ENCODE measurements around the gene GPC4. TPM values are rescaled to one million over a fixed set of nuclear protein-coding genes. Genes with fewer than 3 reads are reported as not detected.
"Not testable (repeated sequence)": the region's sequence is repeated elsewhere in the genome, so short reads cannot be mapped to it uniquely, and the experiment has no call there.

Gene GPC4
- polyA plus RNA-seq, 3 donors from 2014 or later: not detected

GRCh38 chrX:133332737-133333136 is 82.6 kb downstream of the GPC4 start:
- Mint-ChIP-seq H3K27ac (no peak overlapping the region), H3K4me1 (no peaks in the 10 kb centered on the region), H3K36me3 (no peaks in the 10 kb centered on the region), H3K4me3 (no peak overlapping the region), H3K9me3 (no peaks in the 10 kb centered on the region), H3K27me3 (ENCODE audit: low read depth in 3 of 3) (peaks cover 0 to 14% (median 3%) of the 10 kb centered on the region in 3 donors)
- DNase-seq: no peak

- Mint-ChIP-seq H3K9me3 (no peaks in the 10 kb centered on the region), H3K27ac (no peak overlapping the region), H3K36me3 (no peaks in the 10 kb centered on the region)
These were observed 84.3 kb downstream of the GPC4 start for GRCh38 chrX:133330956-133331355.

GRCh38 chrX:133325422-133325821 is 89.9 kb downstream of the GPC4 start:
- Mint-ChIP-seq H3K4me1 (no peaks in the 10 kb centered on the region), H3K9me3 (no peaks in the 10 kb centered on the region), H3K27me3 (ENCODE audit: low read depth in 3 of 3) (peaks cover 0 to 4% (median 1%) of the 10 kb centered on the region in 3 donors), H3K4me3 (no peak overlapping the region), H3K36me3 (no peaks in the 10 kb centered on the region), H3K27ac (no peak overlapping the region)
- no peak for DNase-seq

More at GRCh38 chrX:133330956-133331355, 84.3 kb downstream of the GPC4 start:
- Mint-ChIP-seq H3K4me1 (no peaks in the 10 kb centered on the region), H3K27me3 (ENCODE audit: low read depth in 3 of 3) (peaks cover 0 to 14% (median 3%) of the 10 kb centered on the region in 3 donors), H3K4me3 (no peak overlapping the region)
- DNase-seq: no peak

GRCh38 chrX:133323431-133323830 is 91.9 kb downstream of the GPC4 start:
- Mint-ChIP-seq H3K27ac (no peak overlapping the region), H3K4me3 (no peak overlapping the region), H3K9me3 (no peaks in the 10 kb centered on the region), H3K36me3 (no peaks in the 10 kb centered on the region), H3K4me1 (no peaks in the 10 kb centered on the region), H3K27me3 (ENCODE audit: low read depth in 3 of 3) (peaks cover 0 to 4% (median 3%) of the 10 kb centered on the region in 3 donors)
- DNase-seq: no peak

- H3K9me3 Mint-ChIP-seq; H3K27me3 Mint-ChIP-seq (ENCODE audit: low read depth in 3 of 3); H3K4me1 Mint-ChIP-seq; DNase-seq; H3K27ac Mint-ChIP-seq; H3K4me3 Mint-ChIP-seq; H3K36me3 Mint-ChIP-seq: not testable (repeated sequence)
These were observed 93.0 kb downstream of the GPC4 start for GRCh38 chrX:133322269-133322668.

GRCh38 chrX:133321451-133321850 is 93.8 kb downstream of the GPC4 start:
- Mint-ChIP-seq H3K4me1 (no peaks in the 10 kb centered on the region), H3K27ac (no peak overlapping the region), H3K36me3 (no peaks in the 10 kb centered on the region), H3K4me3 (no peak overlapping the region), H3K9me3 (no peaks in the 10 kb centered on the region), H3K27me3 (ENCODE audit: low read depth in 3 of 3) (peaks cover 2 to 9% (median 3%) of the 10 kb centered on the region in 3 donors)
- no peak for DNase-seq

GRCh38 chrX:133314281-133314680 is 101.0 kb downstream of the GPC4 start:
- H3K27me3 Mint-ChIP-seq (ENCODE audit: low read depth in 3 of 3): peaks cover 10 to 17% (median 11%) of the 10 kb centered on the region in 3 donors

GRCh38 chrX:133308499-133308897 is 106.8 kb downstream of the GPC4 start:
- Mint-ChIP-seq H3K9me3 (no peaks in the 10 kb centered on the region), H3K27ac (no peak overlapping the region), H3K4me1 (no peaks in the 10 kb centered on the region), H3K4me3 (no peak overlapping the region), H3K27me3 (ENCODE audit: low read depth in 3 of 3) (peaks cover 4 to 12% (median 8%) of the 10 kb centered on the region in 3 donors), H3K36me3 (no peaks in the 10 kb centered on the region)
- no peak for DNase-seq

More at GRCh38 chrX:133314281-133314680, 101.0 kb downstream of the GPC4 start:
- no peaks in the 10 kb centered on the region for H3K9me3 Mint-ChIP-seq
- no peak for DNase-seq
- H3K4me1 Mint-ChIP-seq: no peaks in the 10 kb centered on the region
- H3K4me3 Mint-ChIP-seq: no peak overlapping the region
- H3K36me3 Mint-ChIP-seq: no peaks in the 10 kb centered on the region
- no peak overlapping the region for H3K27ac Mint-ChIP-seq

GRCh38 chrX:133307637-133308498 is 107.4 kb downstream of the GPC4 start:
- no peaks in the 10 kb centered on the region for H3K36me3 Mint-ChIP-seq
- no peaks in the 10 kb centered on the region for H3K4me1 Mint-ChIP-seq
- peaks cover 4 to 11% (median 10%) of the 10 kb centered on the region in 3 donors for H3K27me3 Mint-ChIP-seq (ENCODE audit: low read depth in 3 of 3)
- no peak for DNase-seq
- no peaks in the 10 kb centered on the region for H3K9me3 Mint-ChIP-seq
- no peak overlapping the region for H3K27ac Mint-ChIP-seq
- H3K4me3 Mint-ChIP-seq: no peak overlapping the region

GRCh38 chrX:133307094-133307493 is 108.2 kb downstream of the GPC4 start:
- H3K4me1 Mint-ChIP-seq: no peaks in the 10 kb centered on the region

GRCh38 chrX:133306316-133306715 is 109.0 kb downstream of the GPC4 start:
- Mint-ChIP-seq H3K9me3 (no peaks in the 10 kb centered on the region), H3K4me3 (no peak overlapping the region), H3K27me3 (ENCODE audit: low read depth in 3 of 3) (peaks cover 2 to 11% (median 4%) of the 10 kb centered on the region in 3 donors), H3K4me1 (no peaks in the 10 kb centered on the region), H3K27ac (no peak overlapping the region), H3K36me3 (no peaks in the 10 kb centered on the region)
- no peak for DNase-seq

More at GRCh38 chrX:133307094-133307493, 108.2 kb downstream of the GPC4 start:
- DNase-seq: no peak
- H3K36me3 Mint-ChIP-seq: no peaks in the 10 kb centered on the region
- H3K27ac Mint-ChIP-seq: no peak overlapping the region
- H3K4me3 Mint-ChIP-seq: no peak overlapping the region
- peaks cover 2 to 11% (median 6%) of the 10 kb centered on the region in 3 donors for H3K27me3 Mint-ChIP-seq (ENCODE audit: low read depth in 3 of 3)
- no peaks in the 10 kb centered on the region for H3K9me3 Mint-ChIP-seq

- Mint-ChIP-seq H3K36me3 (no peaks in the 10 kb centered on the region), H3K27ac (no peak overlapping the region), H3K27me3 (ENCODE audit: low read depth in 3 of 3) (peaks cover under 1 to 7% (median 2%) of the 10 kb centered on the region in 3 donors), H3K9me3 (no peaks in the 10 kb centered on the region), H3K4me3 (no peak overlapping the region), H3K4me1 (no peaks in the 10 kb centered on the region)
- DNase-seq: no peak
These were observed 109.9 kb downstream of the GPC4 start for GRCh38 chrX:133305348-133305747.

- peaks cover 0 to 3% (median 2%) of the 10 kb centered on the region in 3 donors for H3K27me3 Mint-ChIP-seq (ENCODE audit: low read depth in 3 of 3)
- H3K27ac Mint-ChIP-seq: no peak overlapping the region
- H3K4me1 Mint-ChIP-seq: no peaks in the 10 kb centered on the region
- H3K4me3 Mint-ChIP-seq: no peak overlapping the region
- DNase-seq: no peak
- no peaks in the 10 kb centered on the region for H3K36me3 Mint-ChIP-seq
- H3K9me3 Mint-ChIP-seq: no peaks in the 10 kb centered on the region
These were observed 112.4 kb downstream of the GPC4 start for GRCh38 chrX:133302775-133303445.

- no peaks in the 10 kb centered on the region for H3K36me3 Mint-ChIP-seq
- H3K4me1 Mint-ChIP-seq: no peaks in the 10 kb centered on the region
- H3K27me3 Mint-ChIP-seq (ENCODE audit: low read depth in 3 of 3): peaks cover 3 to 8% (median 3%) of the 10 kb centered on the region in 3 donors
- H3K9me3 Mint-ChIP-seq: no peaks in the 10 kb centered on the region
- no peak for DNase-seq
- H3K27ac Mint-ChIP-seq: no peak overlapping the region
- H3K4me3 Mint-ChIP-seq: no peak overlapping the region
These were observed 114.7 kb downstream of the GPC4 start for GRCh38 chrX:133300591-133300990.

Data from immature natural killer cell (primary cell).